Eye (tissue), 1 donor: ENCODE data around the gene FOXI2.

Experiments used
- DNase-seq: peaks from one replicate; pipeline ENCODE4 v3.0.0-alpha.2; 2015

Gene FOXI2

GRCh38 chr10:127736915-127737562 is at the start of gene FOXI2:
FOXI2 (plus strand) TSS chr10:127737185; CDS start chr10:127737274, 89 bp downstream.
- no peak for DNase-seq

DNA sequence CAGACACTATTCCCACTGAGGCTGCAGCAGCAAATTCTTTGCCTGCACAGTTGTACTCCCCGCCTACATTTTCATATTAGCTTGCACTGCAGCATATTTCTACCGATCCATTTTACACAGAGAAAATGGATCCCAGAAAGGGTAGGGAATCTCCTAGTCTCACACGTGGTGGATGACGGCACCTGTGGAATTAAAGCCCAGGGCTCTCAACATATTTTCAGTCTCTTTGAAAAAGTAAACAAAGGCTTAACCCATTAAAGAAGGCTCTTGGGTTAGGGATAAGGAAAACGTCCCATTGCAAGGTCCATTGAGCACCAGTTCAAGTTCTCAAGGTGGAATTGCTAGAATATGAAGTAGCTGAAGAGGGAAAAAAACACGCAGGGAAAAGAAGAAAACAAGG is 49.4 kb upstream of the FOXI2 start:
- no peak for DNase-seq

- DNase-seq: no peak
Observed at GRCh38 chr10:127690176-127690835, 46.7 kb upstream of the FOXI2 start.

DNA sequence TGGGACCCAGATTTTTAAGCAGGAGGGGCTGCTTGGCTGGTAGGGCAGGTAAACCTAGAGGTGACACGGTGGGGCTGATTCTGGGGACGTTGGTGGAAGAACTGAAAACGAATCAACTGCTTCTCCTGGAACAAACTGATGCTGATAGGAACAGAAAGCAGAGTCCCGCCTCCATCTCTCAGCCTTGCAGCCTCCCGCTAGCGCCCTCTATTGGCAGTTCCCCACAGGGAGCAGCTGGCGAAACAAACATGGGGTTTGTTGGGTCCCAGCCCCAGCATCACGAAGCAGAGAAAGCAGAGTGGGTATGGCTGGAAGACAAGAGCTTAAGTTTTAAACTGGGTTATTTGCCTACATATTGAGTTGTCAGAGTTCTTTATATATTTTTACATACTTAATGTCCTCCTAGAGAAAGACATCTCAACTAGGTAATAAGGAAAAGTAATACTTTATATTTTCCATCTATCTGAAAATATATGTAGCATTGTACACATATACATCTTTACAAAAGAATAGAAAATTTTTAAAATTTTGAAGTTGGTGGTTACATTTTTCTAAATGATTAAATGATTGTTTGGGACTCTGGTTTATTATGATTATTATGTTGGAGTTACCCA is 42.3 kb upstream of the FOXI2 start:
- peak; percentile 29 for DNase-seq

DNA sequence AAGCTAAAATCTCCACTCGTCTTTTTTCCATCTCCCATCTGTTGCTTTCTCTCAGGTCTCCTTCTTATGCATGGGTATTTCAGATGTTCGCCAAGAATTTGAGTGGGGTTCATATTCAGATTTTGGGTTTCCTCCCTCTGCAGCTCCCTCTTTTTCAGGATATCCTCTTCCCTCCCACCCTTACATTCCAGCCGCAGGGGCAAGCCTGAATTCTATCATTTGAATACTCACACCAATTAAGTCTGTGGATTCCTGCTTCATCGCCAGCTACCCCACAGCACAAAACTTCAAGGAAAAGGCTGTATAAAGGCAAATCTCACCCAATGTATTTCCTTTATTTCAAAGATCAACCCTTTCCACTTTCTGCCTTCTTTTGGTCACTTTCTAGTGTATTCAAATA is 41.6 kb upstream of the FOXI2 start:
- DNase-seq: no peak

DNA sequence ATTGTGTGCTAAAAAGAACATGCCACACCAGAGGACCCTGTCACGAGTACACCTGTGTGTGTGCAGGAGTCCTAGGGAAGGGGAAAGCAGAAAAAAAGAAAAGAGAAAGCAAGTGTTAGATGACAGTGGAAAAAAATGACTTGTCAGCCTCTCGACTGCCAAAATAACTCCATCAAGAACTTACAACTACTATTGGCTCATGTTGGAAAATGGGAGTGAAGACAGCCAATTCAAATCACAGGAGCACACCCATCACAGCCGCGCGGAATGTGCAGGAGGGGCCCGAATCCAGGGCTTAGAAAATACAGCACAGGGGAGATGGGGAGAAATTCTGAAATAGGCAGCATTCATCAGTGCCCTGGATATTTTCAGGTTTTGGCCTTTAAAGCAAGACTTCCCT is 38.1 kb upstream of the FOXI2 start:
- no peak for DNase-seq

- no peak for DNase-seq
Observed at GRCh38 chr10:127699311-127699710, 37.7 kb upstream of the FOXI2 start.

DNA sequence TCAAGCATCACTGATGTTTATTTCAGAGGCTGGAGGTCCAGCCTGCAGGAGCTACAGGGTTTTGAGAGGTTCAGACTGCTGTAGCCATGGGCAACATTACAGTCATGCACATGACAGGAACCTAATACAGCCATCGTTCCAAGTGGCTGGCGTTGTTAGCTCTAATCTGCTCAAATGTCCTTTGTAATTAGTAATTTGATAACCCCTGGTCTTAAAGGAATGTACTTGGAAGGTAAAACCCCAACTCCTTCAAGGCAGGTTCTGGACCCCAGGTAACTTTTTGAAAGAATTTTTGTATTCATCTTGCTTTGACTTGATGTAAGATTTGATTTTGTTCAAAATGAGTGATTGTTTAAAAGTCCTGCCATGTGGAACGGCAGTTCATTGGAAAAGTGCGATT is 34.7 kb upstream of the FOXI2 start:
- peak; percentile 39 for DNase-seq

- DNase-seq: no peak
Observed at GRCh38 chr10:127715249-127715648, 21.7 kb upstream of the FOXI2 start.

DNA sequence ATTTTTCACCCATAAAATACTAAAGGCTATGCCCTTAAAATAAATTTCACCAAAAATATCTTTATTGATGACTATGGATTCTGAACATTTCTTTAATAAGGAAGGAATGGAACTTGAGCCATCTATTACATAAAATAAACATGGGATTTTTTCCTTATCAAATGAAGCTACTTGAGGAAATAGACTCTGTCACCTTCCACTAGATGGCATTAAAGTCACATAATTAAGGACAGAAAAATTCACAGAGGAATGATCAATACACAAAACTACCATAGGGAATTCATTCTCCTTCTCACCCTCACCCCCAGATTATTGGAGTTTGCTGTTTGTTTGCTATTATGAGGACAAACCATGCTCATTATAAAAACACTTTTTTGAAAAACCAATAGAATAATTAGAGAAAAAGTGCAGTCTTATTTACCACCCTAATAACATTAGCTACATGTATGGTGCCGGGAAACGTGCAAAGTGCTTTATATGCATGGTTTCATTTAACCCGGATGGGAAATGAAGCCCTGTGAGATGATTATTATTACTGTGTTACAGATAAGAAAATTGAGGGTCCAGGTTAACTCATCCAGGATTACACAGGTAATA is 21.1 kb upstream of the FOXI2 start:
- DNase-seq: peak; percentile 73

DNA sequence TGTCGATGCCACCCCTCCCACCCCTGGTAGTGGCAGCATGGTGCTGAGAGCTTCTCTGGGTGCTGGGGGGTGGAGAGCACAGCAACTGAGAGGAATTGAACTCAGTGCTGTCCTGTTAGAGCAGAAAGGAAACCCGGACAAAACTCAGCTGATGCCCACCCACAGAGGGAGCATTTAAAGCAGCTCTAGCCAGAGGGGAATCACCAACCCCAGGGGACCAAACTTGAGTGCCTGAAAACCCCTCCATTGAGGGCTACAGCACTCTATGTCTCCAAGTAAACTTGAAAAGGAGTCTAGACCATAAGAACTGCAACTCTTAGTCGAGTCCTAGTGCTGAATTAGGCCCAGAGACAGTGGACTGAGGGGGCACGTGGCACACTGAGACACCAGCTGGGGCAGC is 16.8 kb upstream of the FOXI2 start:
- no peak for DNase-seq

- no peak for DNase-seq
Observed at GRCh38 chr10:127720903-127721302, 16.1 kb upstream of the FOXI2 start.

- DNase-seq: peak; percentile 24
Observed at GRCh38 chr10:127734753-127735152, 2.2 kb upstream of the FOXI2 start.

DNA sequence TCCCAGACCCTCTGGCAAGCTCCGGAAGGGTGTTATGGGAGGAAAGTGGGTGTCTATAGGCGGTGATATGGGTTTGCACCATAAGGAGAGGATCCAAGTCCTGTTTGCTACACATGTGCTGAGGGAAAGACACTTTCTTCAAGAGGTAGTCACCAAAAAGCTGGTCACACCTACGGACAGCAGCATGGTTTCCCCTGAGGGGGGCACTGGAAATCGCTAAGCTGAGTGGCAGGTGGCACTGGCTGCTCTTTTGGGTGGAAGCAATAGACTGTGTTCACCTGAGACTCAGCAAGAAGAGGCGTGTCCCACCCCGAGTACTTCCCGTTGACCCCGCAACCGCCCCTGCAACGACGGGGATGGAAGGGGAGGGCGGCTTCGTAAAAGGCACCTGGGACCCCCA is 1.8 kb upstream of the FOXI2 start:
- no peak for DNase-seq

DNA sequence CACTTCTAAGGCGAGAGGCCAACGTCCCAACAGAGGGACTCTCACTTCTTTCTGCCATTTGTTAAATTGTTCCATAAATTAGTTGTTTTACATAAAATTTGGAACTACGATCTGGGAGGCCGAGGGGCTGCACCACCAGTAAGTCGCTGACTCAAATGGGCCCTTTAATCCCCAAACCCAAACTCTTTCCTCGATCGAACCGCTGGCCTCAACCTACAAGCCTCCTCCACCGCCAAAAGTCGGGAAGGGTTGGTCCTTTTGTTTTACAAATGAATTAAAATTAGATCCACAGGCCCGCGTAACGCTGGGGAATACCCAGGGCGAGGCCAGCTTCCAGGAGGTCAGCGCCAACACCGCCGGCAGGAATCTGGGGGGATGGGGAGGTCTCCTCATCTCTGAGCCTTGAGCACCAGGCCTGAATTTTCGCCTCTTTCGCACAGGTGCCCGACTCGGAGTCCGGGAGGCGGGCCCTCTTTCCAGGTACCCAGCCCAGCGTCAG is 1.2 kb upstream of the FOXI2 start:
- peak; percentile 25 for DNase-seq

GRCh38 chr10:127736222-127736914 is 617 bp upstream of the FOXI2 start:
- peak; percentile 52 for DNase-seq

DNA sequence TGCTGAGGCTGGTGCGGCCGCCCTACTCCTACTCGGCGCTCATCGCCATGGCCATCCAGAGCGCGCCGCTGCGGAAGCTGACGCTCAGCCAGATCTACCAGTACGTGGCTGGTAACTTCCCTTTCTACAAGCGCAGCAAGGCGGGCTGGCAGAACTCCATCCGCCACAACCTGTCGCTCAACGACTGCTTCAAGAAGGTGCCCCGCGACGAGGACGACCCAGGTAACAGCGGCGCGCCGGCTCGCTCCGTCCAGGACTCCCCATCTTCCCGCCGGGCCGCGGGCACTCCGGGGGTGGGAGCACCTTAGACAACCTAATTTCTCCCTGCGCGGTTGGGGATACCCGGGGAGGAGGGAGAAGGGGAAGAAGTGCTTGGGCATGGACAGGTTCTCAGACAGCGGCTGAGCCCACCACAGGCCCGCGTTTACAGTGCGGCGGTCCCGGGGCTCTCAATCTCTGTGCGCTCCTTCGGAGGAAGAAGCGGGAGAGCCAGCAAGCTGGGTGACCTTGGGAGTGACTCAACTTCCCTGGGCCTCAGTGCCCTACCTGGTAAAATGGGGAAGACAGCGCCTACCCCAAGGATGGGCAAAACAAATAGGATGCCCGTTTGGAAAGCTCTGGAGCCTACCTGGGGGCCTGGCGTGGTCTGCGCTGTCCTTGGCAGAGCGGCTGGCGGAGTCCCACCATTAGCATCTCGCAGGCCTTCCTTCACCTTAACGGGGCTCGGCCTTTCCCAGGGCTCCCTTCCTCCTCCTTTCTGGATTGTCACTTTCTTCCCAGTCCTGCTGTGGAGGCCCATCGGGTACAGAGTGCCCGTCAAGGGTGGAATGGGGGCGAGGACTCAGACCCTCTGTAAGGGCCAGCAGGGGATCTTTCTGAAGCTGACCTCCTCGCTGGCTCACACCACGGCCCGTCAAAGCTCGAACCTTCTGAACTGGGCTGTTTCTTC is 852 bp downstream of the FOXI2 start:
- peak; percentile 46 for DNase-seq

GRCh38 chr10:127738512-127739424 is 1.8 kb downstream of the FOXI2 start:
- peak; percentile 8 for DNase-seq

GRCh38 chr10:127739908-127740307 is 2.9 kb downstream of the FOXI2 start:
- no peak for DNase-seq

GRCh38 chr10:127740596-127740995 is 3.6 kb downstream of the FOXI2 start:
- DNase-seq: peak; percentile 20

GRCh38 chr10:127743205-127743604 is 6.2 kb downstream of the FOXI2 start:
- DNase-seq: no peak
